GM18867 (cell line): ENCODE results near the gene NOB1.
A peak's percentile ranks its signal among the peaks of the same experiment; 100 is the strongest.
"Not testable (repeated sequence)": the region's sequence is repeated elsewhere in the genome, so short reads cannot be mapped to it uniquely, and the experiment has no call there.

Source experiments
- ATAC-seq: cut with Tn5 transposase; IDR thresholded peaks from one replicate; pipeline ENCODE4 v1.9.1; 2021; ENCODE audit warnings: mild to moderate bottlenecking, moderate library complexity; ENCODE audit not compliant: unreplicated experiment

NOB1 gene

GRCh38 chr16:69761983-69762813 lies 7.5 kb upstream of the NOB1 start, which contains the start of gene WWP2:
WWP2 (plus strand) TSS chr16:69762332; CDS start chr16:69787011, 24,679 bp downstream.
- ATAC-seq: peak; percentile 83

DNA sequence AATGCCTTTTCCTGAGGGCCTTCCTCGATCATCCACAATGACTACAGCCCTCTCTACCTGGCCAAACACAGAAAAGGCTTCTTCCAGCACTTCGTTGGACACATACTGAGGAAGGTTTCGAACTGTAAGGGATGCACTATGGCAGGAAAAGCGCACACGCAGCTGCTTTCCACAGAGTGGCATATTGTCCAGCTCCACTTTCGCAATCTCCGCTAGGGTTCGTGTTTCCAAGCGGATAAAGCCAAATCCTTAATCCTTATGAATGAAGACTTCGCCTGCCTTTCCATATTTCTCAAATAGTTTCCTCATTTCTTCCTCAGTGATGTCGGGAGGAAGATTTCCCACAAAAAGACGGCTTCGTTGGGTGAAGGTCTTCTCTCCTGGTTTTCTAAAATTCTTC lies 2.6 kb upstream of the NOB1 start:
- not testable (repeated sequence) for ATAC-seq

DNA sequence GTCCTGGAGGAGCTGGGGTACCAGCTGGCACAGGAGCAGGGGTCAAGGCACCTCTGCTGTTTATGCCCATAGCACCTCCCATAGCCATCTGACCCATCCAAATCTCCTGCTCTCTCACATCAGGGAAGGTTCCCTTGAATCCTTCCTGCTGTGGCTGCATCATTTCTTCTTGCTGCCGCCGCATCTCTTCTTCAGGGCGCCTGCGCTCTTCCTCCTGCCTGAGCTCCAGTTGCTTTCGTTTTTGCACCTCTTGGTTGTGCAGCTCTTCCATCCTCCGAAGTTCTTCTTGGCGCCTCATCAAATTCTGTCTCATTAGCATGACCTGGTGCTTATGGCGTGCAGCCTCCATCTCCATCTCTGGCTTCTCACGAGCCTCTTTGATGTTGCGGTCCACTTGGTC lies 2.0 kb upstream of the NOB1 start:
- ATAC-seq: no peak

GRCh38 chr16:69754143-69754468 lies 620 bp downstream of the NOB1 start:
- no peak for ATAC-seq

DNA sequence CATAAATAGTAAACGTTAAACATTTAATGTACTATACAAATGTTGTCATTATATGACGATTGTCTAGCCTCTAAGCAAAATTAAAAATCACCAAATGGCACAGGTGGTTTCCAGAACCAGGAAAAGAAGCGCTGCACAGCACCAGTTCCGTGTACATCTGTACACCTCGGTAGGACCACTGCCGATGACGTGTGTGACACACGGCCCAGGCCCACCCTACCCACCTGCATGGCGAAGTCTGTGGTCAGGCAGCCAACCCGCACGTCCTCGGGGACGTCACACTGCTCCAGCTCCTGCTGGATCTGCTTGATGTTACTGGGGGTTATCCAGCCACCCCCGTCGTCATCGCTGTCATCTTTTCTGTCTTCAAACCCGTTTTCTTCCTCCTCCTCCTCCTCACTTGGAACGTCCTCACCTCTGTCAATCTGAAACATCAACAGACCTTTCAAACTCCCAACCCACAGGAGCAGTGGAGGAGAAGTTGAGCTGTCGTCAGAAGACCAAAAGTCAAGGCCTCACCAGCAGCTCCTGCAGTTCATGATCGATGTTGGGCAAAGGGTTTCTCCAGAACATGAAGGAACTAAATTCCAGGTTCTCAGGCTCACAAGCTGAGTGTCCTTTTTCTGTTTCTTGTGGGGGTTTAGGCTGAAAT lies 5.9 kb downstream of the NOB1 start:
- no peak for ATAC-seq

DNA sequence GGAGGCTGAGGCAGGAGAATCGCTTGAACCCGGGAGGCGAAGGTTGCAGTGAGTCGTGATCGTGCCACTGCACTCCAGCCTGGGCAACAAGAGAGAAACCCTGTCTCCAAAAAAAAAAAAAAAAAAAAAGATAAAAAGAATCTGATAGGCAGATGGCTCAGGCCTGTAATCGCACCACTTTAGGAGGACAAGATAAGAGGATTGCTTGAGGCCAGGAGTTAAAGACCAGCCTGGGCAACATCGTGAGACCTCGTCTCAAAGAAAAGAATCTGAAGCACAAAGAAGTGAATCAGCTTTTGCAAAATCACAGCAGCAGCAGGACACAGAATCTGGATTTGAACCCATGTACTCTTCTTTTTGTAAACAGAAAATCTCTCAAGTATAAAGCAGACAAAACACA lies 7.6 kb downstream of the NOB1 start:
- no peak for ATAC-seq

GRCh38 chr16:69745959-69746358 lies 8.8 kb downstream of the NOB1 start:
- no peak for ATAC-seq

- ATAC-seq: no peak
Measured at GRCh38 chr16:69745232-69745612, 9.5 kb downstream of the NOB1 start.

GRCh38 chr16:69744363-69745231 lies 10.1 kb downstream of the NOB1 start:
- no peak for ATAC-seq

DNA sequence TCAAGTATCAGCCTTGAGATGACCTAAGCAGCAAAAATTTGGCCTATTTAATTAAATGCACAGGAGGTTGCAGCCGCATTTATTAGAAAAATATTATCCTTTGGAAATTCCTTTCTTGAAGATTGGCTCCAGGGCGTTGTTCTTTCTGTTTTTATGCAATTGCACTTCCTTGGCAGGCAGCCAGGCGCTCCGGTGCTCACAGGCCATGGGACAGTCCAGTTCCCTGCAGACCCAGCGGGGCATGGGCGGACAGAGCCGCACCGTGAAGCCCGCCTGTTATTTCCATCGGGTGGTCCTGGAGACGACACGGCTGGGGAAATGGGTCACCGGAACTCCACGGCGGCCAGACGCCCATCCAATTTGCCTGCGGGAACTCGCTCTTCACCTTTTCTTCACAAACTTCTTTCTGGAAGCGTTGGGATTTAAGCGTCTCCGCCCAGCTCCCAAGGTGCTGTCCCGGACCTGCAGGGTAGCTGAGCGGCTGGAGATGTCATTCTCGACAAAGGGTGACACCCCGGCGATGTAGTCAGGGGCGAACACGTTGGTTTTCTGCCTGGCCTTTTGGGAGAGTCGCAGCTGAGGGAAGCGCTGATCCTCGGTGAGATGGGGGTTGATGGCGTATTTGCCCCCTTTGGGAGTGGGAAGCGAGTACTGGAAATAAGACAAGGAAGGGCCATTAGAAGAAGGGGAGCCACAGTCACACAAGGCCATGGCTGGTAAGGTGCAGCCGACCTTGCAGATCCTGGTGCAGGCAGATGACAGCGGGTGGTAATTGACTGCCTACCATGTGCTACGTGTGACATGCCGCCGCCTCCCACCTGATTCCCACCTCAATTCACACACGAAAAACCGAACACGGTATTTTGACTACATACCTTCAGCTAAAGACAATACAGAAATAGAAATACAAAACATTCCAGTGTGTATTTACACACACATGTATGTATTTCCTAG lies 12.5 kb downstream of the NOB1 start:
- ATAC-seq: no peak

- no peak for ATAC-seq
Measured at GRCh38 chr16:69741519-69741918, 13.2 kb downstream of the NOB1 start.

DNA sequence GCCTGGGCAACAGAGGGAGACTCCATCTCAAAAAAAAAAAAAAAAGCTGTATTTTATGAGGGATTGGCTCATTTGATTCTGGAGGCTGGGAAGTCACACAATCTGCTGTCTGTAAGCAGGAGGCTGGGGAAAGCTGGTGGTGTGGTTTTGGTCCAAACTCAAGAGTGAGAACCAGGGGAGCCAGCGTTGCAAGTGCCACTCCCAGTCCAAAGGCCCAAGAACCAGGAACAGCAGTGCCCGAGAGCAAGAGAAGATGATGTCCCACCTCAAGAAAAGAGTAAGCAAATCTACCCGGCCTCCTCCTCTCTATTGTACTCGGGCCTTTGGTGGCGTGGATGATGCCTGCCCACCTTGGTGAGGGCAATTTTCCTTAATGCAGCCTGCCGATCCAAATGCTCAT lies 22.6 kb downstream of the NOB1 start:
- ATAC-seq: no peak

DNA sequence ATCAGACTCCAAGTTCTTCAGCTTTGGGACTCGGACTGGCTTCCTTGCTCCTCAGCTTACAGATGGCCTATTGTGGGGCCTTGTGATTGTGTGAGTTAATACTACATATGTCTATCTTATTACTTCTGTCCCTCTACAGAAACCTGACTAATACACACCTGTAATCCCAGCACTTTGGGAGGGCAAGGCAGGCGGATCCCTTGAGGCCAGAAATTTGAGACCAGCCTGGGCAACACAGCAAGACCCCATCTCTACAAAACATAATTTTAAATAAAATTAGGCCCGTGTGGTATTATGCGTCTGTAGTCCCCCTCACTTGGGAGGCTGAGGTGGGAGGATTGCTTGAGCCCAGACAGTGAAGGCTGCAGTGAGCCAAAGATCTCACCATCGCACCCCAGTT lies 23.4 kb downstream of the NOB1 start:
- not testable (repeated sequence) for ATAC-seq

DNA sequence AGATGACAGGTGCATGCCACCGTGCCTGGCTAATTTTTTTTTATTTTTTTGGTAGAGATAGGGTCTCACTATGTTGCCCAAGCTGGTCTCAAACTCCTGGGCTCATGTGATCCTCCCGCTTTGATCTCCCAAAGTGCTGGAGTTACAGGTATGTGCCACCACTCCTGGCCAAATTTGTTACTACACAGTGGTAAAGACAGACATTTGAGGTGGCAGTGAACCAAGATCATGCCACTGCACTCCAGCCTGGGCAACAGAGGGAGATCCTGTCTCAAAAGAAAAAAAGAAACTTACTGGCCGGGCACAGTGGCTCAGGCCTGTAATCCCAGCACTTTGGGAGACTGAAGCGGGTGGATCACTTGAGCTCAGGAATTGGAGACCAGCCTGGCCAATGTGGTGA lies 25.7 kb downstream of the NOB1 start:
- not testable (repeated sequence) for ATAC-seq

- ATAC-seq: no peak
Measured at GRCh38 chr16:69727916-69728270, 26.8 kb downstream of the NOB1 start.

- ATAC-seq: peak; percentile 99
Measured at GRCh38 chr16:69726313-69727060, 28.2 kb downstream of the NOB1 start, which contains the start of gene NQO1. NQO1 (minus strand) TSS chr16:69726560; CDS start chr16:69726439, 121 bp downstream.

GRCh38 chr16:69725480-69726312 lies 29.0 kb downstream of the NOB1 start:
- no peak for ATAC-seq

GRCh38 chr16:69724981-69725479 lies 29.7 kb downstream of the NOB1 start:
- ATAC-seq: no peak
